HG02623 (cell line): ENCODE data around the gene KRTAP2-1.
"Not testable (repeated sequence)": the region's sequence is repeated elsewhere in the genome, so short reads cannot be mapped to it uniquely, and the experiment has no call there.

Experiments
- ATAC-seq: cut with Tn5 transposase; IDR thresholded peaks from one replicate; pipeline ENCODE4 v1.9.1; 2021; ENCODE audit warnings: moderate library complexity; ENCODE audit not compliant: unreplicated experiment

Gene KRTAP2-1

GRCh38 chr17:41013606-41014005, 33.5 kb downstream of the KRTAP2-1 start:
- ATAC-seq = no peak

- ATAC-seq = no peak
Measured at GRCh38 chr17:41013181-41013580, 33.9 kb downstream of the KRTAP2-1 start.

GRCh38 chr17:41012326-41013120, 34.6 kb downstream of the KRTAP2-1 start:
- no peak for ATAC-seq

GRCh38 chr17:41010441-41010840, 36.7 kb downstream of the KRTAP2-1 start:
- no peak for ATAC-seq

GRCh38 chr17:41009936-41010335, 37.2 kb downstream of the KRTAP2-1 start:
- ATAC-seq = no peak

GRCh38 chr17:41009301-41009760, 37.8 kb downstream of the KRTAP2-1 start:
- no peak for ATAC-seq

- ATAC-seq = no peak
Measured at GRCh38 chr17:41008811-41009210, 38.3 kb downstream of the KRTAP2-1 start, which contains the start of gene KRTAP3-1. KRTAP3-1 (minus strand) TSS chr17:41009128; CDS start chr17:41009074, 54 bp downstream.

GRCh38 chr17:41004397-41004796, 42.7 kb downstream of the KRTAP2-1 start:
- no peak for ATAC-seq

- ATAC-seq = no peak
Measured at GRCh38 chr17:41003926-41004325, 43.2 kb downstream of the KRTAP2-1 start.

GRCh38 chr17:41002814-41003213, 44.3 kb downstream of the KRTAP2-1 start:
- ATAC-seq = no peak

- no peak for ATAC-seq
Measured at GRCh38 chr17:41001795-41002194, 45.3 kb downstream of the KRTAP2-1 start.

- ATAC-seq = not testable (repeated sequence)
Measured at GRCh38 chr17:40999563-40999962, 47.6 kb downstream of the KRTAP2-1 start, which contains the start of gene KRTAP3-2. KRTAP3-2 (minus strand) TSS chr17:40999906; CDS start chr17:40999853, 53 bp downstream.

GRCh38 chr17:40997361-40997760, 49.8 kb downstream of the KRTAP2-1 start:
- ATAC-seq = no peak

GRCh38 chr17:40996829-40997228, 50.3 kb downstream of the KRTAP2-1 start:
- ATAC-seq = no peak
